GM10248 (cell line): Measurements from ENCODE around the gene RAB11B.
"Not testable (repeated sequence)": the region's sequence is repeated elsewhere in the genome, so short reads cannot be mapped to it uniquely, and the experiment has no call there.

Experiments
- CTCF ChIA-PET: fragments of 300-600 bp; sonication (Branson Sonifier 250); formaldehyde crosslinking; extraction: SDS; loops from one replicate; lab custom pipeline; 2021; ENCODE audit warnings: antibody characterized with exemption; lab: Yijun Ruan, JAX
- POLR2A ChIA-PET: fragments of 350-650 bp; sonication (Branson Sonifier 250); formaldehyde crosslinking; extraction: SDS; loops from one replicate; lab custom pipeline; 2020; ENCODE audit warnings: antibody characterized with exemption; lab: Yijun Ruan, JAX
- DNase-seq: peaks from one replicate; pipeline ENCODE4 v3.0.0; 2012; ENCODE audit errors: extremely low spot score
- CTCF ChIP-seq: IDR thresholded peaks from 2 replicates; pipeline ENCODE4 v1.5.1; 2012; ENCODE audit warnings: mild to moderate bottlenecking, low read depth; ENCODE audit errors: extremely low read depth, missing control alignments, control extremely low read depth

RAB11B gene

DNA sequence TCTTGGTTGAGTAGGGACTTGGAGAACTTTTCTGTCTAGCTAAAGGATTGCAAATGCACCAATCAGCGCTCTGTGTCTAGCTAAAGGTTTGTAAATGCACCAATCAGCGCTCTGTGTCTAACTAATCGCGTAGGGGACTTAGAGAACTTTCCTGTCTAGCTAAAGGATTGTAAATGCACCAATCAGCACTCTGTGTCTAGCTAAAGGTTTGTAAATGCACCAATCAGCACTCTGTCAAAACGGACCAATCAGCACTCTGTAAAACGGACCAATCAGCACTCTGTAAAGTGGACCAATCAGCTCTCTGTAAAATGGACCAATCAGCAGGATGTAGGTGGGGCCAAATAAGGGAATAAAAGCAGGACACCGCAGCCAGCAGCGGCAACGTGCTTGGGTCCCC is 3.7 kb upstream of the RAB11B start:
- DNase-seq, POLR2A ChIA-PET: not testable (repeated sequence)
- CTCF ChIA-PET = interaction anchor here (1.0 to 1.5 kb wide), 2 partner anchors 32 to 119 kb away, joined by 3 read pairs; no protein-coding TSS in a partner anchor

DNA sequence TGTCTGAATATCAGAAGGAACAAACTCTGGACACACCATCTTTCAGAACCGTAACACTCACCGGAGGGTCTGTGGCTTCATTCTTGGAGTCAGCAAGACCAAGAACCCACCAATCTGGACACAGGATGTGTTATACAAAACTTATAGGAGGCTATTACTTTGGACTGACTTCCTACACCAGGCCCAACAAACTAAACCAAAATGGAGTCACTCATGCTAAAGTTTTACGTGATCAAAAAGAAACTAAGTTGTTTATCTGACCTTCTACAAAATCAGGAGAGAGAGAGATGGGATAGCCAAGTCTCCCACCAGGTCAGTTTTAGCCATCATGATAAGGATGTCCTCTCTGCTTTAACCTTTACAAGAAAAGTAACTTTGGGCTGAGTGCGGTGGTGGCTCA is 3.2 kb upstream of the RAB11B start:
- no peak for TF ChIP-seq CTCF
- CTCF ChIA-PET = interaction anchor here (1.0 kb wide), 2 partner anchors 33 to 119 kb away, joined by 3 read pairs; no protein-coding TSS in a partner anchor
- DNase-seq = no peak
- POLR2A ChIA-PET = no interaction called here

DNA sequence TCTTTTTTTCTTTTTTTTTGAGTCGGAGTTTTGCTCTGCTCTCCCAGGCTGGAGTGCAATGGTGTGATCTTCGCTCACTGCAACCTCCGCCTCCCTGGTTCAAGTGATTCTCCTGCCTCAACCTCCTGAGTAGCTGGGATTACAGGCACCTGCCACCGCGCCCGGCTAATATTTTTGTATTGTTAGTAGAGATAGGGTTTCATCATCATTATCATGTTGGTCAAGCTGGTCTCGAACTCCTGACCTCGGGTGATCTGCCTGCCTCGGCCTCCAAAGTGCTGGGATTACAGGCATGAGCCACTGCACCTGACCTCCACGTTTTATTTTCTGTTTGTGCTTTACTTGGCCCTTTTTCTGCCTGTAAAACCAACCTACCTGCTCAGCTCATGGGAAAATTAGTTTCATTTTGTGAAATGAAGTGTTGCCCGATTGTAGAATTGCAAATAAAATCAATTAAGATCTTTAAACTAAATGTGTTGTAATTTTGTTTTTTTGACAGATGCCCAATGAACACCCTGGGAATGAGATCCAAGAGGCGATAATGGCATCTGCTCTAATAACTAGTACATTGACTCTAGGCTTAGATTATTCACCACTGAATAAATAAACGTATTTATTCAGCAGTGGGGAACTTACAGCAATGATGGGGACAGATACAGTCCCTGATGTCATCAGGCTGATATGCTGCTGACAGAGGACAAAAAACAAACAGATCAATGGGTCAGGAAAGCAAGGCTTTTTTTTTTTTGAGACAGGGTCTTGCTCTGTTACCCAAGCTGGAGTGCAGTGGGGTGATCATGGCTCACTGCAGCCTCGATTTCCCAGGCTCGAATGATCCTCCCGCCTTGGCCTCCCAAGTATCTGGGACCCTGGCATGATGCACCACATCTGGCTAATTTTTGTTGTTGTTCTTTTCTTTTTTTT is 2.2 kb upstream of the RAB11B start:
- TF ChIP-seq CTCF = no peak
- no peak for DNase-seq
- ChIA-PET POLR2A (no interaction called here), CTCF (interaction anchor here (1.0 kb wide), 1 partner anchor 34 kb away, joined by 3 read pairs; no protein-coding TSS in a partner anchor)

DNA sequence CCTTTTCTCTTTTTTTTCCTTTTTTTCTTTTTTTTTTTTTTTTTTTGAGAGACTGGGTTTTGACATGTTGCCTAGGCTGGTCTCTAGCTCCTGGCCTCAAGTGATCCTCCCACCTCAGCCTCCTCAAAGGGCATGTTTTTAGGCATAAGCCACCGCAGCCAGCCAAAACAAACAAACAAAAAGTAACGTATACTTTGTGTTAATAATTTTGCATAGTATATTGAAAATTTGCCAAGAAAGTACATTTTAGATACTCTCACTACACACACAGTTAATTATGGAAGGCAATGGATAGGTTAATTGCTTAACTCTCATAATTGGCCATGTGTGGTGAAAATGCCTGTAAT is 1.6 kb upstream of the RAB11B start:
- POLR2A ChIA-PET = no interaction called here
- no peak for TF ChIP-seq CTCF
- CTCF ChIA-PET = no interaction called here
- no peak for DNase-seq

DNA sequence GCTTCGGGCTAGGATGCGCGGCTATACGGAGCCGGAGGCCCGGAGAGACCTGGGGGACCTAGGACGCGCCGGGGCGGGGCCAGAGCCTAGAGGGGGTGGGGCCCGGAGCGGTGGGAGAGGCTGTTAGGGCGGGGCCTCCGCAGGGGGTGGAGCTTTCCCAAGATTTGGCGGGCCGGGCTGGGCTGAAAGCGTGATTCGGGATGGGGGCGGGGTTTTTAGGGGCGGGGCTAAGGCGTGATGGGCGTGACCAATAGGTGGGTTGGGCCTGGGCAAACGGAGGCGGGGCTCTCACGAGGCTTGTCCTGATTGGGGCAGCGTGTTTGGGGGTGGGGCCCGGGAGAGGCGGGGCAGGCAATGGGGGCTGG is 439 bp downstream of the RAB11B start:
- POLR2A ChIA-PET = interaction anchor here (0.6 to 1.7 kb wide), 5 partner anchors 23 to 1321 kb away, joined by 3 to 6 read pairs (median 5); partner anchors contain the start of genes MARCHF2, TIMM44, ZNF414 and ZNF557
- no peak for TF ChIP-seq CTCF
- peak; percentile 94 for DNase-seq
- CTCF ChIA-PET = interaction anchor here (1.1 to 6.6 kb wide), 3 partner anchors 21 to 38 kb away, joined by 5 to 31 read pairs (median 6); partner anchors contain the start of gene MARCHF2

GRCh38 chr19:8391198-8392016 is 1.2 kb downstream of the RAB11B start:
- POLR2A ChIA-PET = interaction anchor here (1.0 to 1.7 kb wide), 4 partner anchors 22 to 448 kb away, joined by 3 to 6 read pairs (median 5); partner anchors contain the start of genes MARCHF2, TIMM44 and ZNF414
- no peak for DNase-seq

More at GRCh38 chr19:8391198-8392016, 1.2 kb downstream of the RAB11B start:
- CTCF ChIA-PET = interaction anchor here (1.5 to 6.6 kb wide), 3 partner anchors 21 to 38 kb away, joined by 3 to 31 read pairs (median 5); partner anchors contain the start of gene MARCHF2
- TF ChIP-seq CTCF = no peak
